DMS 273 (cell line): ENCODE data around the gene ZCCHC2.

Source experiments
- DNase-seq: peaks from one replicate; lab custom pipeline; 2025; ENCODE audit not compliant: unreplicated experiment; lab: John Stamatoyannopoulos, UW

ZCCHC2 gene

DNA sequence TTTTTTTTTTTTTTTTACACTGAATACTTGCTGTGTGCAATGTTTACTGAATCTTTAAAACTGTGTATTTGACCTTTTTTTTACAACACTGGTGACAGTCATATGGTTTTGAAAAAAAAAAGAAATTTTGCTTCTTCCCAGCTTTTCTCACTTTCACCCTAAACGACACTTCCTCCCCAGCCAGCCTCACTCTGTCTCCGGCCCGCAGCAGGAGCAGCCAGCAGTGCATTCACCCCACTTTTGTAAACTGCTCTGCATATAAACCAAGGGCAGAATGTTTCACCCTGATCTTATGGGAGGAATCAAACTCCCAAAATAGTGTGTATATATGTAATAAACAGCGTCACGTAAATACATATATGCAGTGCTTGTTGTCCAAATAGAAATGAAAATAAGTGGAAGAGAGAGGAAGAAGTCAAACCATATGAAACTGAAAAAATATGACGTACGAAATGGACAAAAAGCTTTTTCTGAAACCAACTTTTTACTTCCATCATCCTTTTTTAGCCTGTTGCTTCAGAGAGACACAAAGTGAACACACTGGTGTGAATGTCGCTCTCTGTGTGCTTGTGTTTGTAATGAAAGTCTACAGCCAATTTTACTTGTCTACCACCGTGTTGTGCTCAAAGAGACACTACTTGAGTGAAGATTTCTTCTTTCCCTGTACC is 54.2 kb downstream of the ZCCHC2 start:
- no peak for DNase-seq

DNA sequence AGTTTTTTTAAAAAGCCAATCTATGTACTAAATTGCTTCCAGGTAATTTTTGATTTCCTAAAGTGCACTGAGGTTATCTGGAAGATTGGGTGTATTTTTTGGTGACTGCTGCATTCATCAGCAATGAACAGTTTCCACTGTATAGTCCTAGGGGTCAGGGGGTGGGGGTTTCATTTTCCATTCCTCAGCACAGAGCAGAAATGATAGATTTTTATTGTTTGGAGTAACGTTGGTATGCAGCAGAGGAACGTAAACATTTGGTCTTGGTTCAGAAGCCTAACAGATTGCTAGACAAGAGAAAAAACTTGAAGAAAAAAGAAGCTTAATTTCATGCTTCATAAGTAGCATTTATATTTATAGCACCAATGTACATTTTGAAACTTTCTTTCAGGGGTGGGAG is 54.9 kb downstream of the ZCCHC2 start:
- no peak for DNase-seq

DNA sequence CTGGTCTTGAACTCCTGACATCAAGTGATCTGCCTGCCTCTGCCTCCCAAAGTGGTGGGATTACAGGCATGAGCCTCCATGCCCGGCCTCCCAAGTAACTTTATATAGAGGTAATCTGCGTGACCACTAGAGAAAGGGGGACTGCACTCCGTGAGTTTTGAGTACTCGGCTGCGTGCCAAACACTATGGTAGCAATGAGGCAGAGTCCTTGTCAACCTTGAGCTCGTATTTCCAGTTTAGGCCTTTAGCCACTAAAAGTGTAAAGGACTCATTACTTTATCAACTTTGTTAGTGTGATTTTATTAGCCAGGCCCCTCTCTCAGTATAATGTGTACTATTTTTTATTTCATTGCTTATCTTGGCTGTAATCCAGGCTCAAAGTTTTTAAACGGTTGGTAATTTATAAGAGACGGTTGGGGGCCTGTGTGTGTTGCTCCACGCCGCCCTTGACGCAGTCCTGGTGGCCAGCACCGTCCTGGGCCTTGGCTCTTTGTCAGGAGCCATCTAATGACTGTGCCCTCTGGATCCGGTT is 56.2 kb downstream of the ZCCHC2 start:
- no peak for DNase-seq

DNA sequence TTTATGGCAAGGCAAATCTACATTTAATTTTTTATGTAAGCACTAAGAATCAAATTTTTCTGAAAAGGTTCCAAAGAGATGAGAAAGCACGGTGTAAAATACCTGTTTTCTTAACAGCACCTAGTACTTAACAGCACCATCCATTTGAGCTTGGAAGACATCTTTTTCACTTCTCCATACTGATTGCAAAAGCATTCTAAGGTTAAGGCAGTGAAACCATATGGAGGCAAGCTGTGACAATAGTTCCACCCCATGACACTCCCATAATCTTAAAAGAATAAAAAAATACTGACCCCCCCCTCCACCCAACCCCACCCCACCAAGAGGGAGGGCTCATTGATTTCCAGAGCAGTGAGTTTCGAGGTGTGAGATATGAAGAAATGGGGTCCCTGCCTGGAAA is 60.6 kb downstream of the ZCCHC2 start:
- no peak for DNase-seq

DNA sequence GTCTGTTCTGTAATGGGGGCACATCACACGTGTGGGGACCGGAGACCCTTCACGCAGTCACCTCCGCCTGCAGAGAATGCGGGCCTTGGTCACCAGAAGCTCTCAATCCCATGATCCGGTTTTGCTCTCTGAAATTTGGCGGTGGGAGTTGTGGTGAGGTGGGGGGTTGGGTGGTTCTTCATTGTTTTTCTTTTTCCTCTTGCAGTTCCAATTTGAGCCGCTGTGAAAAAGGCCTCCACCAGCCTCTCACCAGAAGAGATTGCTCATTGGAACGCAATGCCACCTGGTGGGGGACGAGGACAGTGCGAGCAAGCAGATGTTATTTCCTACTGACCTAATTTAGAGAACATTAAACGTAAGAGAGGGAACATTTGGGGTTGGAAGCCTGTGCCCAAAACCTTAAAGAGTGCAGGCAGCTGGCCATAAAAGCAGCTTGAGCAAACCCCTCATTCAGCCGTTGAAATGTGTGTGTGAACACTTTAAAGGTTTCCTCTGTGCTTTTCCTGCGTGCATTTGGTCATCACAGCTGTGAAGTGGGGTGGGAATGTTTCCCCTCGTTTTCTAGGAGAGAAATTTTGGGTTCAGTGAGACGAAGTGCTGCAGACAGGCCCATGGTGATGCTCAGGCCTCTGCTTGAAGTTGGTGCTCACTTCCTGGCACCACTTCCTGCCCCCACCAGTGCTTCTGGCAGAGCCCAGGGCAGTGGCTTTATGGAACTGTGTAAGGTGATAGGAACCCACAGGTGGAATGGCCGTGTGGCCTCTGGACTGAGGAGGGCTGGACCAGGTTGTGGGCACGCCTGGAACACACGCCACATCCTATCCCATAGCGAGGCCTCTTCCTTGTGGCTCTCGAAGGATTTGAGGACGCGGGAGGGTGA is 61.7 kb downstream of the ZCCHC2 start:
- peak; percentile 95 for DNase-seq

DNA sequence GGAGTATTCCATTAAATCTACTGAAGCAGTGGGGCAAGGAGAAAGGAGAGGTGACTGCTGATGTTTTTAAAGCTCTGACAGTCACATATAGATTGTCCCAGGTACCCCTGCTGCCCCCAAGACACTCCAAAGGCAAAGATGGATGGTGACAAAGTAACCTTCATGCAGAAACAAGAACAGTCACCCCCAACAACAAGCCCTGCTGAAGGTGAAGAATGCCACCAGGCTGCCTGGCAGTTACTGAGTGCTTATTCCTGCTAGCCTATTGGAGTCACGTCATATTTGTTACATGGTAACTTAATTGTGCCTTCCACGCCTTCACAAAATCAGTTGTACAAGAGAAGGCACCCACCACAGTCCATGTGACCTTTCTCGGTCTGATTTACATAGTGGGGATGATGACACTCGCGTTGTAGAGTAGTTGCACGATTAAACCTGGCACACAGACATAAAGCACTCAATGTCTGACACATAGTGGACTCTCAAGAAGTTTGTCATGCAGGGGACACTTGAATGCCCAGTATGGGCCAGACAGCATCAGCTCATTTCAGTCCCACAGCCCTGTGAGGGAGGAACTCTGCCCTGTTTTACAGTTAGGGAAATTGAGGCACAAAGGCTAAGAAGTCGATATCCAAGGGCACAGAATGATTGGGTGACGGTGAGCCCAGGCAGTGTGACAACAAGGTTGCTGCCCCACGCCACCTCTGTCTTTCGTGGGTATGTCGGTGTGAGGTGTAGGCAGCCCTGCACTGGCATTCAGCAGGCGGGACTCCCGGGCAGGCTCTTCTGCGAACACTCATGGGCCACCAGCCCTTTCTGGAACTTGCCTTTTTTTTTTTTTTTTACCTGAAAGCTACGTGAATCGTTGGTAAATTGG is 62.7 kb downstream of the ZCCHC2 start:
- DNase-seq: no peak

DNA sequence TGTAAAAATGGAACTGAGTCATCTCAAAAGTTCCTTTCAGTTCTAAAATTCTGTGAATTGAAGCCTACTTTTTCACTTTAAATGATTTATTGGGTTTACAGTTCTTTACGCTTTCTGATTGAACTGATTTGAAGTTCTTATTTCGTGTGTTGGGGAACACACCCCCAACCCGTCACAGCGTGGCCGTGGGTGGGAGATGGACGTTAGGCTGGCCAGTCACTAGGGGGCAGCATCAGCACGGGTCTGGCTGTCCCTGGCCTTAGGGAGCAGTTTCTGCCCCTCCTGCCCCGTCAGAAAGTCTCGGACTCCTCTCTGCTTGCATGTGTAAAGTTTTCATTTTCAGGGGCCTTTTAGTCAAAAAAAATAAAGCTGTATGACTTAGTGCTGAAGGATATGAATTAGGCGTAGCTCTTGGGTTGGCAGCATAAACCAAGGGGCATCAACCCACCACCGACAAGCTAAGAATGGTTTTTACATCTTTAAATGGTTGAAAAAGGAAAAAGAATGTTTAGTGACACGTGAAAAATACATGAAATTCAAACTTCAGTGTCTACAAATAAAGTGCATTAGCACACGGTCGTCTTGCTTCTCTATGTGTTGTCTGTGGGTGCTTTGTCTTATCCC is 63.4 kb downstream of the ZCCHC2 start:
- DNase-seq: peak; percentile 80

DNA sequence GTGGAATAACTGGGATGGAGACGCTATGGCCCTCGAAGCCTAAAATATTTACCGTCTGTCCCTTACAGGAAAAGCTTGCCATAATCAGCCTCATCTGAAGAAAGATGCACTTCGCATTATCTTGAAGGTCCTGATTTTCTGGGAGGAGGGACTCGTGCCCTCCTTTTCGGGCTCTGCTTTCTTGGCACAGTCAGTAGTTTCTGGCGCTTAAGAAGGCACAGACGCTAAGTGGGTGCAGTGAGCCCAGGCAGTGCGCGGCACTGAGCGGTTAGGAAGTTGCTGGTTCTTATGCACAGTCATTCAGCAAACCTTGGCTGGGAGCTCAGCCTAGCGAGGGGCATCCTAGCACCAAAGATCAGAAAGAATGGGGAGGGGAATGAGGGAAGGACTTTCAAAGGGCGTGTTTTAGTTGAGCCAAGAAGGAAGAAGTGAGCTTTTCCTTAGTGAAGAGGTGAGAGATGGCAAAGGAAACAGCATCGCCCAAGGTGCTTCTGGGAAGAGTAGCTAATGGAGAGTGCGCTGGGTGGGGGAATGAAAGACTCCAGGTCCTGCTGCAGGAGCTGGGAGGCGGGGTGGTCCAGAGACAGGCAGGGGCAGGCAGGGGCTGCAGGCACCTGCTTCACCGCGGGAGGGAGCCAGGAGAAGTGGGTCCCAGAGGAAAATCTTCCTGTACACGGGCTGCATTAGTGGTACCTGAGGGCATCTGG is 64.1 kb downstream of the ZCCHC2 start:
- peak; percentile 22 for DNase-seq

DNA sequence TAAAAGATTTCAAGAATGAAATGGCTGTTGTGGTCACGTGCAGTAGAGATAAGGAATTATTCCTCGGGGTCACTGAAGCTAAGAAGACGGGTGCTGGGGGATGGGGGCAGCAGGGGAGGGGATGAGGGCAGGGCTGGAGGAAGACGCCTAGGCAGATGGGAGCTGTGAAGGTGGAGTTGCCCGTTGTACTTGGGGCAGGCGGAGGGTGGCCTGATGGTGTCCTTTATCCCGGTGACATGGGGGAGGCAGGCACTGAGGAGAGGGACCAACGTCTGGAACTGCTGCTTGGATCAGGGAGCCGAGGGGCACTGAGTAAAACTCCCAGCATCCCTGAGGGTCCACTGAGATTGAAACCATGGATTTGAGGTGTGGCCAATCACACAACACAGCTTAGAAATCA is 64.9 kb downstream of the ZCCHC2 start:
- no peak for DNase-seq

DNA sequence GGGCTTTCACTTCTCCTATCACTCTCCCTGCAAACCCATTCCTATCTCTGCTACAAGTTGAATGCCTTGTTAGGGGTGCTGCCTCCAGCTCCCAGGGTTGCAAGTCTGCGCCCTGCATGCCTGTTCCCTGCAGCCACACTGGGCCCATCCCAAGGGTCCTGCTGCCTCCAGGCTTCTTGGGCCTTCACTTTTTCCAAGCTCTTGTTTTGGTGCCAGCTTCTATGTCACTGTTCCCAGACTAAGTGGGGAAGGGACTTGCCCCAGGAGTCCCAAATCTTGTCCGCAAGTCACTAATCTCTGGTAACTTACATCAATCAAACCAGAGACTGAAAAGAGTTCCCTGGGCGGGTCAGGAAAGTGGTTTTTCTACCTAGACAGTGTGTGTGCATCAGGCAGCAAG is 65.4 kb downstream of the ZCCHC2 start:
- no peak for DNase-seq

DNA sequence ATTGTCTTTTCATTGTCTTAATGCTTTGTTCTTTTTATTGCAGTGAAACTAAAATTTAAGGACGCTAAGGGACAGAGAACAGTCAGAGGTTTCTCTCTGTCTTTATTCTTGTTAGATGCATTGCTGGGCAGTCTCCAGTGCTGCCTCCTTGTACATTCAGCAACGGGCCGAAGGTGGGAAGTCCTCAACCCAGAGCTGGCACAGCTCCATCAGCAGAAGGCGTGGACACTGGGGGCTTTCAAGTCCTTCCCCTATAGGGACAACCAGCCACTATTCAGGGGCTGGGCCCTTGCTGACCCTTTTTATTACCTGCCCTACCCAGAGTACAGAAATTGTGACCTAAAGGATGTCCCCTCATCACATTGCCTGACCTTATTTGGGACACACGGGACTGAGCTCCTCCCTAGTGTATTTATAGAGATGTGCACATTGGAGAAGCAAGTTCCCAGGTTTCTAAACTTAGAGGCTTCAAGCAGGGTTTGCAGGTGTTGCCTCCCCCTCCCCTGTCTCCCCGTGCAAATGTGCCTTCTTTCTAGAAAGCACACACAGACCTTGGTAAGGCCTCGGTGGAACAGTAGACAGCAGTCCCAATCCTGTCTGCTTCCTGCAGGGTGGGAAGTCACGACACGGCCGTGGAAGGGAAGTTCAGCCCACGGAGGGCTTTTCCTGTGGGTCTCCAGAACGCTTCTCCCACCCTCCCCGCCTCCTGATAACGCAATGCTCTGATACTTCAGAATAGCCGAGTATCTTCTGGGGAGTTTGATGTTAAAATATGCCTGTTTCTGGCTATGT is 68.2 kb downstream of the ZCCHC2 start:
- no peak for DNase-seq

DNA sequence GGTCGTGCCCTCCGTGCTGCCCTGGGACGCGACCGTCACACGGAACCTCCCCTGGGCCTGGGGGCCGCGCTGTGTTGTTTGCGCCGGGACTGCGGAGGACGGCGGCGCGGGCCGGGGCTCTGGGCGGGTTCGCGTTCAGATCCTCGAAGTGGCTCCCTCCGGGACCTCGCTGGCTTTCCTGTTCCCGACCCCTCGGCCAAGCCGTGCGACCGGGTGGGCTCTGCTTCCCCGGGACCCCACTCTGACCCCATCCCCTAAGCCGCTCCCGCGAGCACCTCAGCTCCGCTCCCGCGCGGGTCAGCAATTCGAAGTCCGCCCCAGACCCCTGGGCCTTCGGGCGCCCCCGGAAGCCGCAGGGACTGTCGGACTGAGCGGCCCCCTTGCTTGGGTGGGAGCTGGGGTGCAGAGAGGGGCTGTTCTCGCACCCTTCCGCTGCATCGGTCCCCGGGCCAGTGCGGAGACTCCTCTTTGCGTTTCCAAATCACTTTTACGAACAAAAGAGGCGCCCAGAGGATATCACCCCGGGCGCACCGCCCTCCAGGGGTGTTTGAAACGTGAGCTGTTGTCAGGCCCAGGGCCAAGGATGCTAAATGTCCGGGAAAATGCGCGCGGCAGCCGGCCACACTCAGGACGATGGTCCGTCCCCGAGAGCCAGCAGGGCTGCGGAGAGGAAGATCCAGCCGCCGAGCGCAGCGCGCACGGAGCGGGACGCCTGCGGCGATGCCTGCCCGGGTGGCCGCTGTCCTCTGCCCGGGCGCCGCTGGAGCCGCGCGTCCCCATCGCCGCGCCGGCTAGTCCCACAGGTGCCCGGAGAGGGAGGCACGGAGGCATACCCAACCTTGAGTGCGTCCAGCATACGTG is 73.5 kb downstream of the ZCCHC2 start:
- DNase-seq: peak; percentile 51

DNA sequence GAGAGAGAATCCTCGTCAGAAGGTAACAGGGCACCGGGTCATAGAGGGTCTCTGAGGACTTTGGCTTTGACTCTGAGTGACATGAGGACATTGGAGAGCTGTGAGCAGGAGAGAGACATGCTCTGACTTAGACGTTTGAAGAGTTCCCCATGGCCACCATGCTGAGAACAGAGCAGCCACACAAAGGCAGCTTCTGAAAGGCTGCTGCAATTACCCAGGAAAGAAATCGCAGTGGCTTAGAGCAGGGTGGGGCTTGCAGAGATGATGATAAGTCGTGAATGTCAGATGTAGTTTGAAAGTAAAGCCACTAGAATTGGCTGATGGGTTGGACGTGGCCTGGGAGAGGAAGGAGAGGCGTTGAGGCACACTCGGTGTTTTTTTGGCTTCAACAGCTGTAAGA is 79.0 kb downstream of the ZCCHC2 start:
- DNase-seq: no peak

DNA sequence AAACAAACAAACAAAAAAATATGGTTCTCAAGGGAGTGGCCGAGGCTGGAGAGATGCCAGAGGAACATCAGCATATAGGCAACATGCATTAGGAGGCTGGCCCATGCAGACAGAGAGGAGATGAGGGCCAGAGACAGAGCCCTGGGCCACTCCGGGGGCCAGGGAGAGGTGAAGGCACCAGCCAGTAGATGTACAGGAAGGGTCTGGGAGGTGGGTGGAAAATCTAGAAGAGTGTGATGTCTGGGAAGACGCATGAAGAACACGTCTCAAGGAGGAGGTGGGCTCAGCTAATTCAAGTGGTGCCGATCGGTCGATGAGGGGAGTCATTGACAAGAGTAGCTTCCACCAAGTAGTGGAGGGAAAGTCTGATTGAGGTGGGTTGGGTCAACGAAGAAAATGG is 79.9 kb downstream of the ZCCHC2 start:
- no peak for DNase-seq

DNA sequence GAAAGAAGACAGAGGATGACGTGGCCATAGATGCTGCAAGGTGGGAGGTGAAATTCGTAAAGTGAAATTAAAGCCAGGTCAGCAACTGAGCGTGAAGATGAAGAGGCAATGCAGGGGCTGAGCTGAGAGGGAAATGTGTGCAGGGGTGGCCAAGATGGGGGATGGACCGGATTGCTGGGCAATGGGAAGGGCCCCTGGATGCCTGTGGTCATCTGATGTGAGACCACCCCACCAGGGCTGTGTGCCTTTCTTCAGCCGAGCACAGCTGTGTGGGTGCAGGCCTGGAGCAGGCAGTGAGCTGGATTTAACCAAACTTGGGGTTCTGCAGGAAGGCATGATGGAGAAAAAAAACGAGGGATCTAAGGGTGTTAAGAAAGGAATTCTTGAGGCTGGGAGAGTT is 80.4 kb downstream of the ZCCHC2 start:
- DNase-seq: no peak

DNA sequence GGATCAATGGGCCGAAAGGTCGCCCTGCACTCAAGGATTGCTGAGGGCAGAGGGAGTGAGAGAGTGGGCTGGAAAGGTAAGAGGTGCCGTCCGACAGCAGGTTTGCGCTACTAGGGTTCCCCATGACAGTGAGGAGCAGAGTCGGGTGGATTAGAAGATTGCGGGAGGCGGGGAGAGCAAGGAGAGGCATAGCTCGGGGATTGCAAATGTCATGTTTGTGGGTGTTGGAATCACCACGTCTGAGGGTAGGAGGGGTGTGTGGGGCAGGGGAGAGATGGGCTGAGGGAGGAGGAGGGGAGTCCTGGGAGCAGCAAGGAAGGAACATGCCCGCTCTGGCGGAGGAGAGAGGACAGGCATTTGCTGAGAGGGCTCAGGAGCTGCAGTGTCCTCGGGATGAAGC is 81.2 kb downstream of the ZCCHC2 start:
- no peak for DNase-seq

DNA sequence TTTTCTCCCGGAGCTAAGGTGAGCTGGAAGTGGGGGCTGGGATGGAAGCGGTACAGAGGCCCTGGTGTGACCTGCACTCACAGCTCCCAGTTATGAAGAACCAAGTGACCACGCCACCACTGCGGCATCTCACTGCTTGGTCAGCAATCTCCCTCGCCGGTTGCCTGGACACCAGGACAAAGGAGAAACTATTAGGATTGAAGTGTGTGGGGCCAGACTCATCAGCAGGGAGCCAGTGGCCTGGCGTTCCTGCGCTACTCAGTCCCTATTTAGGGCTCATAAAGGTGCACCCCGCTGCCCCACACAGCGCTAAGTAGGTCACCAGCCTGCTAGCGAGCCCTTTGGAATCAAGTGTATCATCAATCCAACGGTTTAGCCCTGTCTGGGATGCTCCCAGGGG is 82.9 kb downstream of the ZCCHC2 start:
- no peak for DNase-seq

DNA sequence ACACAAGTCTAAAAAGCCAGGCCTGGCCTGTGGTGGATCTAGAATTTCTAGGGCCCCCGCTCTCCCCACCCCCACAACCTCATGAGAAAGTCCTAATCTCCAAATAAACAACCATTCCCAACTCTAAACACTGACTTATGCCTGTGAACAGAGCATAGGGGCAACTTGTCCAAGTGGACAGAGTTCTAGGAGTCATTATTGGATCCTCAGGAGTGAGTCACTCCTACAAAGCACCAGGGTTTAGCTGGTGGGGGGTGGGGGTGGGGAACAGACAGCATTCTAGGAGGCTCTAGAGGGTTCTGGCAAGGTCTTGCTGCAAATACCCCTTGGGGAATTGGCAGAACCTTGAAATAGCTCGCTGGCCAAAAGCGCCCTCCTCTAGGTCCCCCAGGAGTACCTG is 83.3 kb downstream of the ZCCHC2 start:
- DNase-seq: no peak

DNA sequence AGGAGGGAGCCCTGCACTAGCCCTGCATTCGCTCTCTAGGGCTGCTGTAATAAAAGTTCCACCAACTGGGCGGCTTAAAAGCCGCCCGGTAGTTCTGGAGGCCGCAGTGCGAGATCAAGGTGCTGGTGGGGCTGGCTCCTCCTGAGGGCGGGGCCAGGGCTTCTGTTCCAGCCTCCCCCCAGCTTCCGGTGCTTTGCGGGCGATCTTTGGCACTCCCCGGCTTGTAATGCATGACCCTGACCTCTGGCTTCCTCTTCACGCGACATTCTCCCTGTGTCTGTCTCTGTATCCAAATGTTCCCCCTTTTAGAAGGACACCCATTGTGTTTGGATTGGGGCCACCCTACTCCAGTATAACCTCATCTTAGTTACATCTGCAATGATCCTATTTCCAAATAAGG is 84.5 kb downstream of the ZCCHC2 start:
- no peak for DNase-seq
